Stimulated activated CD4-positive, alpha-beta T cell treated with anti-CD3 and anti-CD28 coated beads, Interleukin-2, amount 100 ng/mL, for 4 hours (primary cell): Measurements from ENCODE around the gene PIGU.
"Not testable (repeated sequence)": the region's sequence is repeated elsewhere in the genome, so short reads cannot be mapped to it uniquely, and the experiment has no call there.

ENCODE experiments used
- DNase-seq: peaks from one replicate; pipeline ENCODE4 v3.0.0-alpha.2; 2020; ENCODE audit warnings: low read depth

PIGU gene

GRCh38 chr20:34661811-34662210, 15.1 kb downstream of the PIGU start:
- DNase-seq, result not testable (repeated sequence)

GRCh38 chr20:34658654-34659053, 18.2 kb downstream of the PIGU start:
- not testable (repeated sequence) for DNase-seq

- no peak for DNase-seq
Observed at GRCh38 chr20:34654207-34654744, 22.6 kb downstream of the PIGU start.

- no peak for DNase-seq
Observed at GRCh38 chr20:34651200-34651599, 25.7 kb downstream of the PIGU start.

- no peak for DNase-seq
Observed at GRCh38 chr20:34647737-34648136, 29.2 kb downstream of the PIGU start.

- DNase-seq, result no peak
Observed at GRCh38 chr20:34644951-34645350, 31.9 kb downstream of the PIGU start.

- no peak for DNase-seq
Observed at GRCh38 chr20:34644345-34644744, 32.5 kb downstream of the PIGU start.

GRCh38 chr20:34643928-34644327, 33.0 kb downstream of the PIGU start:
- no peak for DNase-seq

GRCh38 chr20:34642009-34642408, 34.9 kb downstream of the PIGU start:
- no peak for DNase-seq

GRCh38 chr20:34639755-34640222, 37.1 kb downstream of the PIGU start:
- no peak for DNase-seq

- no peak for DNase-seq
Observed at GRCh38 chr20:34638532-34638931, 38.4 kb downstream of the PIGU start.

GRCh38 chr20:34638039-34638292, 38.9 kb downstream of the PIGU start:
- no peak for DNase-seq

- no peak for DNase-seq
Observed at GRCh38 chr20:34637245-34638038, 39.5 kb downstream of the PIGU start.

- DNase-seq, result no peak
Observed at GRCh38 chr20:34636648-34637047, 40.2 kb downstream of the PIGU start.

GRCh38 chr20:34634392-34634791, 42.5 kb downstream of the PIGU start:
- no peak for DNase-seq

- no peak for DNase-seq
Observed at GRCh38 chr20:34632870-34633452, 43.9 kb downstream of the PIGU start.

GRCh38 chr20:34629904-34630303, 47.0 kb downstream of the PIGU start:
- no peak for DNase-seq

GRCh38 chr20:34629342-34629741, 47.5 kb downstream of the PIGU start:
- no peak for DNase-seq

GRCh38 chr20:34628026-34628425, 48.9 kb downstream of the PIGU start:
- no peak for DNase-seq

- DNase-seq, result no peak
Observed at GRCh38 chr20:34627458-34627857, 49.4 kb downstream of the PIGU start.

- DNase-seq, result no peak
Observed at GRCh38 chr20:34626992-34627391, 49.9 kb downstream of the PIGU start.

- no peak for DNase-seq
Observed at GRCh38 chr20:34624629-34625028, 52.3 kb downstream of the PIGU start.

- no peak for DNase-seq
Observed at GRCh38 chr20:34622821-34623451, 54.0 kb downstream of the PIGU start.
